Measurements from ENCODE around the gene KRTAP10-1.

- no peak for TF ChIP-seq CTCF (conservative IDR thresholded peaks at IDR 0.05; ENCODE audit: low read depth, low read length)
- TF ChIP-seq EZH2 (IDR thresholded peaks at IDR 0.05; ENCODE audit: borderline replicate concordance, low read depth, low read length, poor library complexity, severe bottlenecking): no peak
Observed at GRCh38 chr21:44494956-44495355, 45.0 kb downstream of the KRTAP10-1 start.

Measured in A673 (cell line).